Lower leg skin (tissue), 3 donors: ENCODE data around the gene TOP2B.

Experiments
- CTCF ChIP-seq, 3 donors: fragments of 450-650 bp; IDR thresholded peaks; one replicate each; pipeline ENCODE4 v1.5.1; 2016; ENCODE audit warnings: antibody characterized with exemption in 3 of 3, mild to moderate bottlenecking in 3 of 3, moderate library complexity in 2 of 3
- POLR2A ChIP-seq, 2 donors: fragments of 450-650 bp; IDR thresholded peaks; one replicate each; pipeline ENCODE4 v1.6.1; 2016 to 2017; ENCODE audit warnings: antibody characterized with exemption in 2 of 2, mild to moderate bottlenecking in 1 of 2, moderate library complexity in 1 of 2

- no peak for TF ChIP-seq CTCF (IDR thresholded peaks at IDR 0.05)
- TF ChIP-seq POLR2A (IDR thresholded peaks at IDR 0.05): no peak
Observed at GRCh38 chr3:25652921-25653320, 11.8 kb downstream of the TOP2B start.
